ENCODE results near the gene JADE3.
A peak's percentile ranks its signal among the peaks of the same experiment; 100 is the strongest.

The JADE3 gene

GRCh38 chrX:46912098-46912602 lies at the start of gene JADE3:
Gene JADE3, plus strand, starts transcription at chrX:46912421. Its CDS starts 72,474 bp downstream, at chrX:46984895.
- DNase-seq = peak; percentile 17

GRCh38 chrX:46863072-46863471 lies 49.1 kb upstream of the JADE3 start:
- DNase-seq = no peak

- no peak for DNase-seq
Observed at GRCh38 chrX:46864606-46865005, 47.6 kb upstream of the JADE3 start.

GRCh38 chrX:46865281-46865680 lies 46.9 kb upstream of the JADE3 start:
- peak; percentile 78 for DNase-seq

- no peak for DNase-seq
Observed at GRCh38 chrX:46866726-46867125, 45.5 kb upstream of the JADE3 start.

GRCh38 chrX:46873746-46874145 lies 38.5 kb upstream of the JADE3 start:
- DNase-seq = no peak

GRCh38 chrX:46876901-46877300 lies 35.3 kb upstream of the JADE3 start:
- no peak for DNase-seq

GRCh38 chrX:46882266-46882665 lies 30.0 kb upstream of the JADE3 start:
- DNase-seq = no peak

- DNase-seq = no peak
Observed at GRCh38 chrX:46884799-46885198, 27.4 kb upstream of the JADE3 start.

GRCh38 chrX:46898207-46898606 lies 14.0 kb upstream of the JADE3 start:
- DNase-seq = no peak

- DNase-seq = peak; percentile 58
Observed at GRCh38 chrX:46903458-46904242, 8.6 kb upstream of the JADE3 start.

- DNase-seq = no peak
Observed at GRCh38 chrX:46904626-46905025, 7.6 kb upstream of the JADE3 start.

- DNase-seq = no peak
Observed at GRCh38 chrX:46910415-46910814, 1.8 kb upstream of the JADE3 start.

GRCh38 chrX:46912603-46913491 lies 626 bp downstream of the JADE3 start:
- DNase-seq = peak; percentile 40

- no peak for DNase-seq
Observed at GRCh38 chrX:46913667-46914066, 1.4 kb downstream of the JADE3 start.

GRCh38 chrX:46916273-46916672 lies 4.1 kb downstream of the JADE3 start:
- DNase-seq = no peak

- DNase-seq = no peak
Observed at GRCh38 chrX:46917622-46918021, 5.4 kb downstream of the JADE3 start.

GRCh38 chrX:46918434-46918833 lies 6.2 kb downstream of the JADE3 start:
- DNase-seq = no peak

- no peak for DNase-seq
Observed at GRCh38 chrX:46920235-46920634, 8.0 kb downstream of the JADE3 start.

GRCh38 chrX:46922611-46923010 lies 10.4 kb downstream of the JADE3 start:
- DNase-seq = no peak

- no peak for DNase-seq
Observed at GRCh38 chrX:46927718-46928117, 15.5 kb downstream of the JADE3 start.

- no peak for DNase-seq
Observed at GRCh38 chrX:46929439-46930261, 17.4 kb downstream of the JADE3 start.

- DNase-seq = no peak
Observed at GRCh38 chrX:46935295-46935694, 23.1 kb downstream of the JADE3 start.
